GM23338 (cell line): ENCODE measurements around the gene PRSS2. TPM values are rescaled to one million over a fixed set of nuclear protein-coding genes. Genes with fewer than 3 reads are reported as not detected.

Experiments
- ATAC-seq: fragments of 200-7000 bp; cut with Tn5 transposase; 3 replicates; pipeline ENCODE4 v1.9.1; 2020
- DNase-seq: peaks from one replicate; pipeline ENCODE4 v3.0.0-alpha.2; 2015; ENCODE audit warnings: low spot score
- H2AFZ ChIP-seq: fragments of 200-600 bp; sonication (generic); 2 replicates; pipeline ENCODE4 v1.8.0; 2016; ENCODE audit warnings: antibody characterized with exemption, mild to moderate bottlenecking, moderate library complexity
- H3F3A ChIP-seq: fragments of 200-600 bp; sonication (generic); replicated peaks from 2 replicates; pipeline ENCODE4 v1.8.0; 2017; ENCODE audit warnings: antibody characterized with exemption, mixed run types, low read depth
- H3K27ac ChIP-seq: fragments of 200-600 bp; sonication (generic); 2 replicates; pipeline ENCODE4 v1.6.1; 2016; ENCODE audit warnings: low read depth
- H3K27me3 ChIP-seq: fragments of 200-600 bp; sonication (generic); 2 replicates; pipeline ENCODE4 v1.8.0; 2016; ENCODE audit warnings: mild to moderate bottlenecking, mixed run types, moderate library complexity; ENCODE audit not compliant: insufficient read depth
- H3K36me3 ChIP-seq: fragments of 200-600 bp; sonication (generic); 2 replicates; pipeline ENCODE4 v1.8.0; 2016; ENCODE audit warnings: mild to moderate bottlenecking; ENCODE audit not compliant: insufficient read depth
- H3K4me1 ChIP-seq: fragments of 200-600 bp; sonication (generic); 2 replicates; pipeline ENCODE4 v1.8.0; 2016; ENCODE audit warnings: mild to moderate bottlenecking, moderate library complexity; ENCODE audit not compliant: insufficient read depth
- H3K4me2 ChIP-seq: fragments of 200-600 bp; sonication (generic); 2 replicates; pipeline ENCODE4 v1.7.1; 2017; ENCODE audit warnings: mixed run types
- H3K4me3 ChIP-seq: fragments of 200-600 bp; sonication (generic); 2 replicates; pipeline ENCODE4 v1.6.1; 2016; ENCODE audit warnings: mixed run types
- H3K79me2 ChIP-seq: fragments of 200-600 bp; sonication (generic); replicated peaks from 2 replicates; pipeline ENCODE4 v1.8.0; 2017; ENCODE audit warnings: mild to moderate bottlenecking; ENCODE audit not compliant: insufficient read depth
- H3K9me2 ChIP-seq: fragments of 200-600 bp; sonication (generic); 2 replicates; pipeline ENCODE4 v1.8.0; 2017; ENCODE audit not compliant: insufficient read depth
- H4K20me1 ChIP-seq: fragments of 200-600 bp; sonication (generic); replicated peaks from 2 replicates; pipeline ENCODE4 v1.8.0; 2017; ENCODE audit warnings: mild to moderate bottlenecking; ENCODE audit not compliant: insufficient read depth
- H3K27ac Mint-ChIP-seq: 2 replicates; pipeline ENCODE4 v1.8.0; 2020; ENCODE audit warnings: inconsistent platforms, mild to moderate bottlenecking, moderate library complexity, mixed read lengths
- H3K27me3 Mint-ChIP-seq: 3 replicates; pipeline ENCODE4 v1.8.0; 2022; ENCODE audit warnings: low read depth, mild to moderate bottlenecking, moderate library complexity, mixed read lengths, inconsistent platforms; ENCODE audit not compliant: insufficient read depth, poor library complexity
- H3K36me3 Mint-ChIP-seq: 3 replicates; pipeline ENCODE4 v1.8.0; 2021; ENCODE audit warnings: low read depth, mild to moderate bottlenecking, inconsistent platforms, moderate library complexity, mixed read lengths
- H3K4me1 Mint-ChIP-seq: 3 replicates; pipeline ENCODE4 v1.8.0; 2020; ENCODE audit warnings: mild to moderate bottlenecking, inconsistent platforms, mixed read lengths
- H3K4me3 Mint-ChIP-seq: 3 replicates; pipeline ENCODE4 v1.8.0; 2021; ENCODE audit warnings: moderate library complexity, mild to moderate bottlenecking, inconsistent platforms, mixed read lengths
- H3K9me3 Mint-ChIP-seq: 3 replicates; pipeline ENCODE4 v1.8.0; 2020; ENCODE audit warnings: moderate library complexity, mild to moderate bottlenecking, inconsistent platforms, mixed read lengths
- EZH2 ChIP-seq: fragments of 200-600 bp; sonication (generic); IDR thresholded peaks from one replicate; pipeline ENCODE4 v1.8.0; 2017; ENCODE audit warnings: antibody characterized with exemption, mild to moderate bottlenecking, low read depth; ENCODE audit not compliant: unreplicated experiment
- EZH2phosphoT487 ChIP-seq: fragments of 200-600 bp; sonication (generic); IDR thresholded peaks from one replicate; pipeline ENCODE4 v1.8.1; 2018; ENCODE audit warnings: antibody characterized with exemption; ENCODE audit not compliant: unreplicated experiment
- STAT1 ChIP-seq: IDR thresholded peaks from one replicate; pipeline ENCODE4 v1.6.1; 2016; ENCODE audit warnings: antibody characterized with exemption; ENCODE audit not compliant: unreplicated experiment
- ZNF114 ChIP-seq: fragments of 250-450 bp; sonication (Bioruptor Pico); IDR thresholded peaks from 2 replicates; pipeline ENCODE4 v1.5.0; 2020; ENCODE audit warnings: mild to moderate bottlenecking, moderate library complexity
- polyA plus RNA-seq: library from polyadenylated mRNA; unstranded; fragments of >200 nt; fragmentation: Nextera tagmentation; extraction: Ambion mirVana; gene quantifications from 2 replicates; pipeline ENCODE4 v1.2.1, GENCODE V29; 2016
- total RNA-seq: library from RNA; depleted of rRNA; stranded (reverse); fragments of >200 nt; shearing (Covaris generic); gene quantifications from 2 replicates; pipeline ENCODE4 v1.2.3, GENCODE V29; 2014
- TF ChIP-seq, protein P1 (sequence below): fragments of 250-450 bp; sonication (Bioruptor Pico); IDR thresholded peaks from 2 replicates; pipeline ENCODE4 v1.5.0; 2020; ENCODE audit warnings: mild to moderate bottlenecking, moderate library complexity
- TF ChIP-seq, protein P2 (sequence below): IDR thresholded peaks from one replicate; pipeline ENCODE4 v1.6.1; 2018; ENCODE audit warnings: antibody characterized with exemption; ENCODE audit not compliant: unreplicated experiment
- TF ChIP-seq, protein P3 (sequence below): IDR thresholded peaks from 2 replicates; pipeline ENCODE4 v1.6.1; 2016; ENCODE audit warnings: antibody characterized with exemption

The PRSS2 gene
- total and polyA plus RNA-seq, 2 experiments from 2014 or later: not detected

DNA sequence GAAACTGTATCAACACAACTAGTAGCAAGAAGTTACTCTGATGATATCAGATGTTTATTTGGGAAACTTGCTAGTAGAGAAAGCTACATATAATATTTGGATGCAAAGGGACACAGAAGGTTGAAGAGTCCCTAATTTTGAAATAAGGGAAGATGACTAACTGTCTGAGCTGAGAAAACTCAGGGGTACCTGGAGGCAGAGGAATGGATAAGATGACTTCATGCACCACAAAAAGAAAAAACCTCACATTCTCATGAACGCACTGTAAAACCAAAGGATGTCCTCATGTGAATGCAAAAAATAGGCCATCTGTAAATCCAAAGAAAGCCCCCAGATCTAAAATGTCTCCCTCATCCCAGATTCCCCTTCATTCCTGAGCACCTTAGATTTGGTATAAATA, 29.3 kb downstream of the PRSS2 start (continued):
- TF ChIP-seq, protein P1, sequence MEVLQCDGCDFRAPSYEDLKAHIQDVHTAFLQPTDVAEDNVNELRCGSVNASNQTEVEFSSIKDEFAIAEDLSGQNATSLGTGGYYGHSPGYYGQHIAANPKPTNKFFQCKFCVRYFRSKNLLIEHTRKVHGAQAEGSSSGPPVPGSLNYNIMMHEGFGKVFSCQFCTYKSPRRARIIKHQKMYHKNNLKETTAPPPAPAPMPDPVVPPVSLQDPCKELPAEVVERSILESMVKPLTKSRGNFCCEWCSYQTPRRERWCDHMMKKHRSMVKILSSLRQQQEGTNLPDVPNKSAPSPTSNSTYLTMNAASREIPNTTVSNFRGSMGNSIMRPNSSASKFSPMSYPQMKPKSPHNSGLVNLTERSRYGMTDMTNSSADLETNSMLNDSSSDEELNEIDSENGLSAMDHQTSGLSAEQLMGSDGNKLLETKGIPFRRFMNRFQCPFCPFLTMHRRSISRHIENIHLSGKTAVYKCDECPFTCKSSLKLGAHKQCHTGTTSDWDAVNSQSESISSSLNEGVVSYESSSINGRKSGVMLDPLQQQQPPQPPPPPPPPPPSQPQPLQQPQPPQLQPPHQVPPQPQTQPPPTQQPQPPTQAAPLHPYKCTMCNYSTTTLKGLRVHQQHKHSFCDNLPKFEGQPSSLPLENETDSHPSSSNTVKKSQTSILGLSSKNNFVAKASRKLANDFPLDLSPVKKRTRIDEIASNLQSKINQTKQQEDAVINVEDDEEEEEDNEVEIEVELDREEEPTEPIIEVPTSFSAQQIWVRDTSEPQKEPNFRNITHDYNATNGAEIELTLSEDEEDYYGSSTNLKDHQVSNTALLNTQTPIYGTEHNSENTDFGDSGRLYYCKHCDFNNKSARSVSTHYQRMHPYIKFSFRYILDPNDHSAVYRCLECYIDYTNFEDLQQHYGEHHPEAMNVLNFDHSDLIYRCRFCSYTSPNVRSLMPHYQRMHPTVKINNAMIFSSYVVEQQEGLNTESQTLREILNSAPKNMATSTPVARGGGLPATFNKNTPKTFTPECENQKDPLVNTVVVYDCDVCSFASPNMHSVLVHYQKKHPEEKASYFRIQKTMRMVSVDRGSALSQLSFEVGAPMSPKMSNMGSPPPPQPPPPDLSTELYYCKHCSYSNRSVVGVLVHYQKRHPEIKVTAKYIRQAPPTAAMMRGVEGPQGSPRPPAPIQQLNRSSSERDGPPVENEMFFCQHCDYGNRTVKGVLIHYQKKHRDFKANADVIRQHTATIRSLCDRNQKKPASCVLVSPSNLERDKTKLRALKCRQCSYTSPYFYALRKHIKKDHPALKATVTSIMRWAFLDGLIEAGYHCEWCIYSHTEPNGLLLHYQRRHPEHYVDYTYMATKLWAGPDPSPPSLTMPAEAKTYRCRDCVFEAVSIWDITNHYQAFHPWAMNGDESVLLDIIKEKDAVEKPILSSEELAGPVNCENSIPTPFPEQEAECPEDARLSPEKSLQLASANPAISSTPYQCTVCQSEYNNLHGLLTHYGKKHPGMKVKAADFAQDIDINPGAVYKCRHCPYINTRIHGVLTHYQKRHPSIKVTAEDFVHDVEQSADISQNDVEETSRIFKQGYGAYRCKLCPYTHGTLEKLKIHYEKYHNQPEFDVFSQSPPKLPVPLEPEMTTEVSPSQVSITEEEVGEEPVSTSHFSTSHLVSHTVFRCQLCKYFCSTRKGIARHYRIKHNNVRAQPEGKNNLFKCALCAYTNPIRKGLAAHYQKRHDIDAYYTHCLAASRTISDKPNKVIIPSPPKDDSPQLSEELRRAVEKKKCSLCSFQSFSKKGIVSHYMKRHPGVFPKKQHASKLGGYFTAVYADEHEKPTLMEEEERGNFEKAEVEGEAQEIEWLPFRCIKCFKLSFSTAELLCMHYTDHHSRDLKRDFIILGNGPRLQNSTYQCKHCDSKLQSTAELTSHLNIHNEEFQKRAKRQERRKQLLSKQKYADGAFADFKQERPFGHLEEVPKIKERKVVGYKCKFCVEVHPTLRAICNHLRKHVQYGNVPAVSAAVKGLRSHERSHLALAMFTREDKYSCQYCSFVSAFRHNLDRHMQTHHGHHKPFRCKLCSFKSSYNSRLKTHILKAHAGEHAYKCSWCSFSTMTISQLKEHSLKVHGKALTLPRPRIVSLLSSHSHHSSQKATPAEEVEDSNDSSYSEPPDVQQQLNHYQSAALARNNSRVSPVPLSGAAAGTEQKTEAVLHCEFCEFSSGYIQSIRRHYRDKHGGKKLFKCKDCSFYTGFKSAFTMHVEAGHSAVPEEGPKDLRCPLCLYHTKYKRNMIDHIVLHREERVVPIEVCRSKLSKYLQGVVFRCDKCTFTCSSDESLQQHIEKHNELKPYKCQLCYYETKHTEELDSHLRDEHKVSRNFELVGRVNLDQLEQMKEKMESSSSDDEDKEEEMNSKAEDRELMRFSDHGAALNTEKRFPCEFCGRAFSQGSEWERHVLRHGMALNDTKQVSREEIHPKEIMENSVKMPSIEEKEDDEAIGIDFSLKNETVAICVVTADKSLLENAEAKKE (CRISPR knock-in tag): no peak
- TF ChIP-seq, protein P2, sequence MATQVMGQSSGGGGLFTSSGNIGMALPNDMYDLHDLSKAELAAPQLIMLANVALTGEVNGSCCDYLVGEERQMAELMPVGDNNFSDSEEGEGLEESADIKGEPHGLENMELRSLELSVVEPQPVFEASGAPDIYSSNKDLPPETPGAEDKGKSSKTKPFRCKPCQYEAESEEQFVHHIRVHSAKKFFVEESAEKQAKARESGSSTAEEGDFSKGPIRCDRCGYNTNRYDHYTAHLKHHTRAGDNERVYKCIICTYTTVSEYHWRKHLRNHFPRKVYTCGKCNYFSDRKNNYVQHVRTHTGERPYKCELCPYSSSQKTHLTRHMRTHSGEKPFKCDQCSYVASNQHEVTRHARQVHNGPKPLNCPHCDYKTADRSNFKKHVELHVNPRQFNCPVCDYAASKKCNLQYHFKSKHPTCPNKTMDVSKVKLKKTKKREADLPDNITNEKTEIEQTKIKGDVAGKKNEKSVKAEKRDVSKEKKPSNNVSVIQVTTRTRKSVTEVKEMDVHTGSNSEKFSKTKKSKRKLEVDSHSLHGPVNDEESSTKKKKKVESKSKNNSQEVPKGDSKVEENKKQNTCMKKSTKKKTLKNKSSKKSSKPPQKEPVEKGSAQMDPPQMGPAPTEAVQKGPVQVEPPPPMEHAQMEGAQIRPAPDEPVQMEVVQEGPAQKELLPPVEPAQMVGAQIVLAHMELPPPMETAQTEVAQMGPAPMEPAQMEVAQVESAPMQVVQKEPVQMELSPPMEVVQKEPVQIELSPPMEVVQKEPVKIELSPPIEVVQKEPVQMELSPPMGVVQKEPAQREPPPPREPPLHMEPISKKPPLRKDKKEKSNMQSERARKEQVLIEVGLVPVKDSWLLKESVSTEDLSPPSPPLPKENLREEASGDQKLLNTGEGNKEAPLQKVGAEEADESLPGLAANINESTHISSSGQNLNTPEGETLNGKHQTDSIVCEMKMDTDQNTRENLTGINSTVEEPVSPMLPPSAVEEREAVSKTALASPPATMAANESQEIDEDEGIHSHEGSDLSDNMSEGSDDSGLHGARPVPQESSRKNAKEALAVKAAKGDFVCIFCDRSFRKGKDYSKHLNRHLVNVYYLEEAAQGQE: no peak
- TF ChIP-seq EZH2phosphoT487: no peak

GRCh38 chr7:142800699-142801260, 30.0 kb downstream of the PRSS2 start:
- H3K79me2 ChIP-seq: no peaks in the 10 kb centered on the region
- no peak for DNase-seq
- no peak for TF ChIP-seq STAT1
- TF ChIP-seq ZNF114 (CRISPR knock-in tag): no peak
- TF ChIP-seq, protein P3, sequence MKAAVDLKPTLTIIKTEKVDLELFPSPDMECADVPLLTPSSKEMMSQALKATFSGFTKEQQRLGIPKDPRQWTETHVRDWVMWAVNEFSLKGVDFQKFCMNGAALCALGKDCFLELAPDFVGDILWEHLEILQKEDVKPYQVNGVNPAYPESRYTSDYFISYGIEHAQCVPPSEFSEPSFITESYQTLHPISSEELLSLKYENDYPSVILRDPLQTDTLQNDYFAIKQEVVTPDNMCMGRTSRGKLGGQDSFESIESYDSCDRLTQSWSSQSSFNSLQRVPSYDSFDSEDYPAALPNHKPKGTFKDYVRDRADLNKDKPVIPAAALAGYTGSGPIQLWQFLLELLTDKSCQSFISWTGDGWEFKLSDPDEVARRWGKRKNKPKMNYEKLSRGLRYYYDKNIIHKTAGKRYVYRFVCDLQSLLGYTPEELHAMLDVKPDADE: no peak
- TF ChIP-seq, protein P2: no peak
- TF ChIP-seq EZH2: no peak

More at GRCh38 chr7:142800699-142801260, 30.0 kb downstream of the PRSS2 start:
- no peak overlapping the region for H3K4me3 ChIP-seq
- H3K36me3 Mint-ChIP-seq: peaks cover 35% of the 10 kb centered on the region
- no peaks in the 10 kb centered on the region for H3K9me2 ChIP-seq
- peaks cover 33% of the 10 kb centered on the region for H3K4me1 ChIP-seq
- ATAC-seq: no peak
- H3K4me2 ChIP-seq: no peak overlapping the region
- H3K4me3 Mint-ChIP-seq: no peak overlapping the region
- no peaks in the 10 kb centered on the region for H3K36me3 ChIP-seq
- peaks cover 39% of the 10 kb centered on the region for H3K27me3 Mint-ChIP-seq
- H3K9me3 Mint-ChIP-seq: peaks cover 6% of the 10 kb centered on the region; the same call in 2 of the 3 replicates
- no peak overlapping the region for H3K27ac ChIP-seq
- peaks cover 48% of the 10 kb centered on the region for H3K4me1 Mint-ChIP-seq
- H3K27me3 ChIP-seq: peaks cover 50% of the 10 kb centered on the region
- no peak overlapping the region for H3K27ac Mint-ChIP-seq
- no peaks in the 10 kb centered on the region for H4K20me1 ChIP-seq
- no peaks in the 10 kb centered on the region for H3F3A ChIP-seq
- no peak overlapping the region for H2AFZ ChIP-seq
